HG02943 (cell line): ENCODE measurements around the gene EDEM3.

Experiments
- ATAC-seq: cut with Tn5 transposase; IDR thresholded peaks from one replicate; pipeline ENCODE4 v1.9.1; 2021; ENCODE audit warnings: mild to moderate bottlenecking, low read depth, moderate library complexity; ENCODE audit not compliant: unreplicated experiment

Gene EDEM3

DNA sequence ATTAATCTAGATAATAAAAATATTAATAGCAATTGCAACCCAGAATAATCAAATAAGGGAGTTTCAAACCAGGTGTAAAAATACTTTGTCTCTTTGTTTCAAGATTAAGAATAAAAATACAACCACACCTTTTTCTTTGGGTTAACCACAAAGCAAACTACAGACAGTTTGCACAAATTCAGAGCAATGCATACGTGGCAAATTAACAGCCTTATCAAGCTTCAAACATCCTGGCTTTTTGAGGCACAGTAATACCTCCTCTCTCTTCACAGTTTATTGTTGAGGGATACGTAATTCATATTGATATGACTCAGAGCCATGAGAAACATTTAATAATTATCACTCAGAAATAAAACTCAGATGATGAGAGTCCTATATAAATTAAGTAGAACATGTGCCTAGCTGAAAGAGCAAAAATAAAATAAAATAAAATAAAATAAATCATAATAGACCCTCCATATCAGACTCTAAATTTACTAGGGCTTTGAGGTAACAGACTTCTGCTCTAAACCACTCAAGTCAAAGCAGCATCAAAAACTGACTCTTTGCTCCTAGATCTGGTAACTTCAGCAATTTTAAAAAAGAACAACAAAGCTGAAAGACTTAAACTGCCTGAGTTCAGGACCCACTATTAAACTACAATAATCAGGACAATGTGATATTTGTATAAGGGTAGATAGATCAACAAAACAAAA lies 11.4 kb downstream of the EDEM3 start:
- ATAC-seq: no peak

DNA sequence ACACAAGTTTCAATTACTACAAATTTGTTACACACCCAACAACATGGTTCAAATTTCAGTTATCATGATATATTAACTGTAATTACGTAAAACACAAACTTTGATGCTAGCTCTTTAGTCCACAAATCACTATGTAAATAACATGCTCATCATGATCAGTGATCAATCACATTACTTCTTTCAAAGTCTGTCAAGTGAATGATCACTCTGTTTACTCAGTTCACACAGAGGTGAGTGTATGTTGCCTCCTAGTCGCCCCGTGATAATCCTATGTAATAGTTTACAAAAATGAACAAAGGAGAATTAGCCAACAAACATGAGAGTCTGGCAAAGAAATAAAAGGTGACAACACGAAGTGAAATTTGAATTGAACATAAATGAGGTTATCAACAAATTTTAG lies 14.3 kb downstream of the EDEM3 start:
- no peak for ATAC-seq

DNA sequence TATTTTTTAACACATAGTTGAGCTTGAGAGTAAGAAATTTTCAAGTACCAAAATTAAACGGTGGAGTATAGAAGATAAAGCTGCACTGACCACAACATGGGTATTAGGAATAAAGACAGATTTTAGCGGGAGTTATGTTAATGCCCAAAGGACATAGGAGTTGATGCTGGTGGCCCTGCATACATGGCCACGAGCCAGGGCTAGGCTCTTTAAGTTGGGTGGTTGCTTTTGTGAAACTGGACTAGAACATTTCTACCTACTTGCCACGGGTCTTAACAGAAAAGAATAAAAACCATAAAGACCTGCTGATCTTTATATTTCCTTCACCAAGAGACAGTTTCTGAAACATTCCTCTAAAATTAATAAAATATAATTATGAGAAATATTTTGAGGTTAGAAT lies 14.9 kb downstream of the EDEM3 start:
- no peak for ATAC-seq

DNA sequence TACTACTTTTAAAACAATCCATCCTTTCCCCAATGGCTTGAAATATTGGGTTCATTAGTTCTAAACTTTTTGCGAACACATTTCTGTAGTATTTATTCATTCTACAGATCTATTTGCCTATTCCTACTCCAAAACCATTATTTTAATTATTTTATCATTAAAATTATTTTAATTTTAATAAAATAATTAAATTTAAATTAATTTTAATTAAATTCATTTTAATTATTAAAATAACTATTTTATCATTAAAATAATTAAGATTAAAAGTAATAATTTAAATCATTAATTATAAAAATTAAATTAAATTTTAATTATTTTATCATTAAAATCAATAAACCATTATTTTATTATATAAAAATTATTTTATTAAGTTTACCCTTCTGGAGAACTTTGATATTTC lies 15.6 kb downstream of the EDEM3 start:
- no peak for ATAC-seq

DNA sequence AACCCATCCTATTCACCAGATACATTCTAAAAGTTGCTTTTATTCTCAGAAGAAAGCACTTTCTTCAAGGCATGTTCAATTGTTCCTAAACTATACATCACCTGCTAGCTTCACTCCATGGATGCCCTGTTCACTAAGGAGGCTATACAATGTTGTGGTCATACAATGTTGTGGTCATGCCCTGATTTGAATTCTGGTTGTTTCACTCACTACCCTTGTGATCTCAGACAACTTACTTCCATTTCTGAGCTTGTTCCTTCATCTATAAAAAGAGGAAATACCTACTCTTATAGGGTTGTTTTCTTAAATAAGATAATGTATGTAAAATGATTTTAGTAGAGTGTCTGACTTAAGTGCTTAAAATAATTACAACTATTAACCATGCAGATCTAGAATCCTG lies 19.7 kb downstream of the EDEM3 start:
- ATAC-seq: no peak

DNA sequence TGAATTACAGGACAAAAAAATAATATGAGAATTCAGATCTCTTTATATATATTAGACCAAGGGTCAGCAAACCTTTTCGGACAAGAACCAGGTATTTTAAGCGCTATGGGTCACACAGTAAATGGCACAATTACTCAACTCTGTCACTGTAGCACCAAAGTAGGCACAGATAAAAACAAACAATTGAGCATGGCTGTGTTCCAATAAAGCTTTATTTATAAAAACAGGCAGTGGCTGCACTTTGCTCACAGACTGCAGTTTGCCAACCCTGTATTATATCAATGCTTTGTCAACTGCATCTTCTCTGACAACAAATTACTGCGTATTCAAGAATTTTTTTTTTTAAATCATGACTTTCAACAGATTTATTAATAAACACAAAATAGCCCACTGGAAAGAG lies 29.8 kb downstream of the EDEM3 start:
- ATAC-seq: no peak

DNA sequence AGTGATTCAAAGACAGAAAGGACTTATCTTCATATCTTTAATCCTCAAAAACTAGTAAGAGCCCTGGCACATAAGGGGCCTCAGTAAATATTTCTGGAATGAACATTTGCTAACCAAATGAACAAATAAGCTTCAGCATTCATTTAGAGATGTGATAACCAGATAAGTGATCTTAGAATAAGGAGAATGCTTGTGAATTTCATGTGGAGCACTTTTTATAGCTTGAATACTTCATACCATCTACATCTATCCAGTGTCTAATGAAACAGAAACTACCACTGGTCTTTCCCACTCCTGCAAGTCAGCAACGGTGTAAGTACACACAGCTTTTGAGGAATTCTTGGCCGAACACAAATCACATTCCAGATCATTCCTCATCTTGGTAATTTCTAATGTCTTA lies 38.5 kb downstream of the EDEM3 start:
- no peak for ATAC-seq

DNA sequence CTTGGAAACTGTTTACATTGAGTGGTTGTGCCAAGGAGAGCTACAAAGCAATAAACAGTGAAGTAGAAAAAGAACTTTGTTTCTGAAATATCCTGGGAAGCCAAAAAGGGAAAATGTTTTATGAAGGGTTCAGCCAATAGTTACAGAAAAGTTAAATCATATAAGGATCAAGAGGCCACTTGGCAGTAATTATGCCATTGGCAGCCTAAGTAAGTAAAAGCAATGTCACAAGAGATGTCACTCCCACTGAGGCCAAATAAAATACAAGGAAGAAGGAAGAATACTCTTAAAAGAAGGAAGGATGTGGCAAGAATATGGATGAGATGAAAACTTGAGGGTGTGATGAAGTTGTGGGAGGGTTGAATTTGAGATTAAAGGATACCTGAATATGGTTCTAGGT lies 45.2 kb downstream of the EDEM3 start:
- ATAC-seq: no peak

DNA sequence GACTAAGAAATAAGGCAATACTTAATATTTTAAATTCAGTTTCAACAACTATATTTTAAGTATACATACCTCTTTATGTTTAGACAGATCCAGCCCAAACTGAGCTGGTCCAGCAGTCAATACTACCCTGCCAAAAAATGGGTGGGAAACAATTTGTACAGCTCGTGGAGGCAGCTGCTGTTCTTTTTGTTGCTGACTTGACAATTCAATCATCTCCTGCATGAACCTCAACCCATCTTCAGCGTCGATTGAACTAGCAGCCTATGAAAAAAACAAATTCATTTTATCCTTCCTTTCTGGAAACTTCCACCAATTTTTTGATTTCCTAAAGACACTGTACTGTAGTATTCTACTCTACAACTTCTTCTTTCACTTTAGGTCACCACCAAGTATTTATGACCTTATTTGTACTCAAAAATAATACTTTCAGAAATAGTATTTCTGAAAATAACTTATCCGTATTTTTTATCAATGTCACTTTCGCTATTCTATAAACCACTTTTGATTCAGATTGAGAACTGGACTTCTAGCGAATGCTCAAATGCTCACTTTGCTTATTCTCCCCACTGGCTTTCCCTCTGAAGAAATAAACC lies 46.5 kb downstream of the EDEM3 start:
- ATAC-seq: no peak

DNA sequence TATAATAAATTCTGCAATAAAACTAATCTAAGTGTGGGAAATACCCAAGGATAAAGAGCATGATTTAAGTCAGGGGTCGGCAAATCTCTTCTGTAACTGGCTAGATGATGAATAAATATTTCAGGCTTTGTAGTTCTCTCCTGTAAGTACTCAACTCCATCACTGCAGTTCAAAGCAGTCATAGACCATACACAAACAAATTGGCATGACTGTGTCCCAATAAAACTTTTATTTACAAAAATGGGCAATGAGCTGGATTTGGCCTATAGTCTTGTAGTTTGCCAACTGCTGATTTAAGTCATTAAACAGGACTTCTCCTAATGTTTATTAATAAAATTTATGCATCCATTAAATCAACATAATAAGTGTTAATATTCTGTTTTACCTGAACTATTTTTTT lies 49.4 kb downstream of the EDEM3 start:
- ATAC-seq: no peak

DNA sequence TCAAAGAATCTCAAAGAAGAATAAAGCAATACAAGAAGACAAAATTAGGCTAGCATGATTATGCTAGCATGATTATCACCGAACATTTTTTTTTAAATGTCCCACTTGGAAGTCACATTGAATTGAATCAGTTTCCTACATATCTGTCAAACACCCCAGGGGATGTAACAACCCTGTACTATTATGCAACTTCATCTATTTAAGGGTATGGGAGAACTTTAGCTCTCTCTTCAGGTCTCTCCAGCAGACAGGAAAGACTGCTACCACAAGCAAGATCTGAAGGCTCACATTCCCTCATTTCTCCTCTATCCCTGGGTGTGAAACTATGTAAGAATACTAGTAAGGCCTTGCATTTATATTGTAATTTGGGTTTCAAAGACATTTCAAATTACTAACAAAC lies 52.8 kb downstream of the EDEM3 start:
- no peak for ATAC-seq

DNA sequence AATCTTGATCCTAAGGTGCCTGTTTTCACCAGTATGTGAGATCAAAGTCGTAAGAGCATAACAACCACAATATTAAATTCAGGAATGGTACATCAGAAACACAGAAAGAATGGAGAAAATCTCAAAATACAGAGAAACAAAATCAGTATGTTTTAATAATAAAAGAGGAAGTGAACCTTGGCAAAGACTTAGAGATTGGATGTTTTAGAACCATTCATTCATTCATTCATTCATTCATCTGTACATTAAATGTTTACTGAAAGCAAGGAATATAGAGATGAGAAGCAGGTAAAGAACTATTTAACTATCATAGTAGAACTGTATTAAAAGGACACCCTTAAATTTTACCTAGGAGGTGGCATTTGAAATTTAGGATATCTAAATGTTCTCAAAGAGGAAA lies 55.7 kb downstream of the EDEM3 start:
- no peak for ATAC-seq

DNA sequence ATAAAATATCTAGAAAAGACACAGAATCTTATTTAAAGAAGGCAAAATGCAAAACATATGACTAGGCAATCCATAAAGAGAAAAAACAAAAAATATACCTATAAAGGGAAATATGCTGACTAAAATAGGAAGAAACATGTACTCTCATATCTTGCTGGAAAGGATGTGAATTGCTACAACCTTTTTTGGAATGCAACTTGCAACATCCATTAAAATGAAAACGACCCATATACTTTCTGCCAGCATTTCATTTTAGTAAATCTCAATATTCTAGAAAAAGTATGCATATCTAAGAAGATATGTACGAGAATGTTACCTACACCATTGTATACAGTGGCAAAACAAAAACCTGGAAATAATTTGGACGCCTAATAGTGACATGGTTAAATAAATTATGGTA lies 56.6 kb downstream of the EDEM3 start:
- no peak for ATAC-seq

DNA sequence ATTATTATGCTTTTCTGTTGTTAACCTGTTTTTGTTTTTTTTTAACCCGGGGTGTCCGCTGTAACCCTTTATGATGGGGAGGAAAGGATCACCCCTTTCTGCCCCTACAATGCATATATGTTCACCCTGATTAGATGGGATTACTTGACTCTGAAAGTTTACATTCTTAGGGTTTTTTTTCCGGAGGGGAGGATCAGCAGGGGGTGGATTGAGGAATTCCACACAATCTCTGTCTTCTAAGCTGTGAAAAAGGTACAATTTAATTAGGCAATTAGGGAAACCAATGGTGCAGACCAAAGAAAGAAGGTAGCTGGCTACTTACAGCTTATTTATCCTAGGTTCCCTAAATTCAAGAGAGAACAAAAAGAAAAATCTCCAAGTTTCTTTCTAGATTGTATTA lies 58.3 kb downstream of the EDEM3 start:
- ATAC-seq: no peak

DNA sequence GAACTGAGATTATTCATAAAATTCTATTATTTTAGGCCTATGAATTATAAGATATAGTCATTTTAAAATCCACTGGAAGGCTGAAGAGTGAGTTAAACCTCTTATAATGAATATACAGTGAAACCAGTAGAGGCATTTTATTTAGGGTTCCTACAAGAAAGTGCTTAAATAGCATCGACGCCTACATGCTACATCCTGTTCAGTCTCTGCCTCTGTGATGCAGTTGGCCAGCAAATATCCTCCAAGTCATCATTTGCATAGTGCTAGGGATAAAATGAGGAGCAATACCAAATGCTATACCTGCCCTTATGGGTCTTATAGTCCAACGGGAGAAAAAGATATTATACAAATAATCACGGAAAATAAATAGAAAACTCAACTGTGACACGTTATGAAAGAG lies 59.6 kb downstream of the EDEM3 start:
- no peak for ATAC-seq

DNA sequence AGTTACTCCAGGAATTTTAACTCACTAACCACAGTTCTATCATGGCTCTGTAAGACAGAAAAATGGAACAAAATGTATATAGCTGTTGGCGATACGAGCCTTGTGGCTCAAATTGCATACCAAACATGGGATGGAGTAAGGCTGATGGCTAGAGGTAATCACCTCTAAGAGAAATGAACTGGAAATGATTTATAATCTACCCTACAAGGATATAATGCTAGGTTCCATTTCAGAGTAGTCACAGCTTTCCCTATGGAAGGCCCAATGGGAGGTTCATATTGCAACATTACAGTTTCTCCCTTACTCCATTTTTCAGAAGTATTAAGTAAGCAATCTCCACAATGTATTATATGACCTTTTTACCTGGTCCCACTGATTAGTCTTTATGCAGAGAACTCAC lies 61.6 kb downstream of the EDEM3 start:
- no peak for ATAC-seq

DNA sequence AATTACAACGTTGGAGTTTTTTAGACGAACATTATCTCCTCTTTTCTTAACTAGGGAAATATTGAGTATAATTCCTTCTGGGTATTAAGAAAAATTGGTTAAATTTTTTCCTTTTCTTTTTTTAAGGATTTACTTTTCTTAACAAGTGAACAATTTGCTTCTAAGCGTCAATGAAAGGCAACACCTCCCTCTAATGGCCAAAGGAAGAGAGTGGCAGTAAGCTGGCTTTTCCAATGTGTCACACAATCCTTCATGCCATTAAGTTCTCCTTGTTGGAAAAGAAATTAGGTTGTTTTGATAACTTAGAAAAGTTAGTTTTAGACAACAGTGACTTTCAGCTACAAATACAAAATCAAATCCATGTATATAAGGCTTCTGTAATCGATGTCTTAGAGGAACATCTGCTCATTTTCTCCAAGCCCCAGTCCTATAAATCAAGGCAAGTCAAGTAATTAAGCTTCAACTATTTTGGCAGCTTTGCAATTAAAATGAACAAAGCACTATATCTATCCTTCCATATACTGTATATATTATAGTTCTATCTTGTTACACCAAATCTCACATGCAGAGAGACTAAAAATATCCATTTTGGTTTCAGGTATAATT lies 62.8 kb downstream of the EDEM3 start:
- ATAC-seq: no peak

DNA sequence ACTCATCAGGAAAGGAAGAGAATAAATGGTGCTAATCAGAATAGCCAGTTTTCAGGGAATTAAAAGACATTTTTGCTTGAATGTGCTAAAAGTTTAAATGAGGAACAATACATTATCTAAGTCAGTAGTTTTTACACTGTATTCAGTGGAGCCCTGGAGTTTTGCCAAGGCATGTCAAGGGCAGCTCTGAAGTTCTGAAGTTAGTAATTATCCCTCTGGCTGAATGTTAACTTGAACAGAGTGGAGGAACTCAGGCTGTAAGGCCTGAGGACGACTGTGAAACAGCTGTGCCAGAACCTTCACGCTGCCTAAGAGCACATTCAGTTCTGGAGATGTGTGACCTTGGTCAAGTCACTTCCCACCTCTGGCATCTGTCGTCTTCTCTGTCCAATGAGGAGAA lies 68.1 kb downstream of the EDEM3 start:
- ATAC-seq: no peak

DNA sequence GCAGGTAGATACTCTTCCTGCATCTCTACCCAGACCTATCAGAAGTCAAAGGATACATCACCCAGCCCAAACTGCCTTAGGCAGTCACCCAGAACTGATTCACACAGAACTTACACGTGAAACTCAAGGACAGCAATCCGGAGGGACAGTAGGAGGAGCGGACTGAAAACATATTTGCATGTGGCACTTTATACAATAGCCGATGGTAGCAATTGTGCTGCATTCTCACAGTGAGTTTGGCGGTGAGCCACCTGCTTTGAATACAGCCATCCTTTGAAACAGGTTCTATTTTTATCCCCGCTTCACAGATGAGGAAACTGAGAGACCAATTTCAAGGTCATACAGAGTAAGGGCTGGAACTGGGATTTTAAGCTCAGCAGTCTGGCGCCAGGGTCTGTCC lies 69.5 kb downstream of the EDEM3 start:
- ATAC-seq: no peak

DNA sequence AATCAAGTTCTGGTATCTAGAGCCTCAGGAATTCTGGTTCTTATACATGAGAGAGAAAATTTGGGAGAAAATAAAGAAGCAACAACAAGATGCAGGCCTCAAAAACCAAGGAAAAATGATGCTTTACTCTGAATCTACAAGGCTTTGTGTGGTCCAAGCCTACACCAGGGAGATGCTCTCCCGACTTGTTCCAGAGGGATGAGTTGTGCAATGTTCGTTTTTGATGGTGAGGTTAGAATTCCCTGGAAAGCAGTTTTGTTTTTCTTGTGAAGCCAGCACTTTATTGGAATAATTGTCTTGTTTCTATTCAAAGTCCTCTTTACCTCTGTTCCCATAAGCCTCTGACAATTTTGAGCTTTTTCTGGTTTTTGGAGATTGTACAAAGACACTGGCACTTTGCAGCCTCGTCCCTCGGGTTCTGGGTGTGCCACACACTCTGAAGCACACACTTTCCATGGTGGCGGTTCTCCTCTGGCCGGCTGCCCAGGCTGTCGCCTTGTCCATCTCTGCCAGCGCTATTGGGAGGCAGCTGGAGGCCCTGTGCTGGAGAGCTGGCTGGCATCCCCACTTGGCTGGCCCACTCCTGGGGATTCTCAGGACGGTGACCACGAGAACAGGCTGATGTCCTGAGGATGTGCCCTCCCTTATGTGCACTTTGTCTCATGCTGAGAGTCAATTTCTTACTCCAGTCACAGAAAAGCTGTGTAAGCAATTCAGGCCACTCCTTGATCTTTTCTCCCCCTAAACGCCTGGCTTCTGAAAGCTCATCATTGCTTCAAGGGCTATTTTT lies 70.2 kb downstream of the EDEM3 start:
- no peak for ATAC-seq

DNA sequence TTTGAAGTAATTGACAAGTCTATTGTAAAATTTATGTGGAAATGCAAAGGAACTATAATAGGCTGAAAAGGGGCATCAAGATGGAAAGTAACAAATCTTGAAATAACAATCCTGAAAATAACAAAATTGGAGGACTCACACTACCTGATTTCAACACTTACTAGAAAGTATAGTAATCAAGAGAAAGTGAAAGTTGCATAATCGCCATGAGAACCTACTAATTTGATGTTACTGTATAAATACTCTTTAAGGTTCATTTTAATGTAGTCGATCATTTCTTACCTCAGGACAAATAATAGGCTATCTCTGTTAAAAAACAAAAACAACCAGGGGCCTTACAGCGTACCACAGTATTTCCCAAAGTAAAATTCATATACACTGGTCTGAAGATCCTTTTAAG lies 71.7 kb downstream of the EDEM3 start:
- ATAC-seq: no peak
